Stimulated activated CD4-positive, alpha-beta T cell treated with anti-CD3 and anti-CD28 coated beads, Interleukin-2, amount 100 ng/mL, for 4 hours (primary cell): Measurements from ENCODE around the gene LRRC38.
"Not testable (repeated sequence)": the region's sequence is repeated elsewhere in the genome, so short reads cannot be mapped to it uniquely, and the experiment has no call there.

ENCODE experiments used
- DNase-seq: peaks from one replicate; pipeline ENCODE4 v3.0.0-alpha.2; 2020; ENCODE audit warnings: low read depth

The LRRC38 gene, protein sequence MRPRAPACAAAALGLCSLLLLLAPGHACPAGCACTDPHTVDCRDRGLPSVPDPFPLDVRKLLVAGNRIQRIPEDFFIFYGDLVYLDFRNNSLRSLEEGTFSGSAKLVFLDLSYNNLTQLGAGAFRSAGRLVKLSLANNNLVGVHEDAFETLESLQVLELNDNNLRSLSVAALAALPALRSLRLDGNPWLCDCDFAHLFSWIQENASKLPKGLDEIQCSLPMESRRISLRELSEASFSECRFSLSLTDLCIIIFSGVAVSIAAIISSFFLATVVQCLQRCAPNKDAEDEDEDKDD

DNA sequence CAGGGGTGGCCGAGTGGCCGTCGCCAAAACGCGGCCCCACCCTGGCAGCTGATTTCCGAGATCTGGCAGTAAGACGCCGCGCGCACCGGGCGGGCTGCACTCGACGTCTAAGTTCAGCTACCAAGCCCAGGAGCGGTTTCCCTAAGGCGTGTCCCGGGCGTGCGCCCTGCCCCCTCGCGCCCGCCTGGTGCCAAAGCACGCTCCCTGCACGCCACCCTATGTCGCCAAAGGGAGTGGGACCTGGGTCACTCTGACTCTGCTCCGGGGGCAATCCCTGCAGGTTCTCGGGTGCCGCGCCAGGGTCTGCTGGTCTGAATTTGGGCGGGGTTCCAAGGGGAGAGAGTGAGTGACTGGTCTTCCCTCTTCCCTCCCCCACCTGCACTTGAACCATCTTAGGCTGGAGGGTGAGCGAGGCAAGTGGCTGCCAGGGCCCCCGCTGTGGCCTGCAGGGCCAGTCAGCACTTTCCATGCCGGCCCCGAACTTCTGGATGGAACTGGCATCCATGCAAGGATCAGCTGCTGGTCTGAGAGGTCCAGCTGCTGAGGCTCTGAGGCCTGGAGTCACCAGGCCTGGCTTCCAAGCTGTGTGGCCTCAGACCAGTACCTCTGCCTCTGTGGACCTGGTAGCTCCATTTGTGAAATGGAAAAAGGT is at the start of gene LRRC38:
LRRC38 (minus strand) TSS at position 109 of the 652 bp plus-strand sequence. CDS start 410 bp downstream, outside the sequence.
- DNase-seq: no peak

DNA sequence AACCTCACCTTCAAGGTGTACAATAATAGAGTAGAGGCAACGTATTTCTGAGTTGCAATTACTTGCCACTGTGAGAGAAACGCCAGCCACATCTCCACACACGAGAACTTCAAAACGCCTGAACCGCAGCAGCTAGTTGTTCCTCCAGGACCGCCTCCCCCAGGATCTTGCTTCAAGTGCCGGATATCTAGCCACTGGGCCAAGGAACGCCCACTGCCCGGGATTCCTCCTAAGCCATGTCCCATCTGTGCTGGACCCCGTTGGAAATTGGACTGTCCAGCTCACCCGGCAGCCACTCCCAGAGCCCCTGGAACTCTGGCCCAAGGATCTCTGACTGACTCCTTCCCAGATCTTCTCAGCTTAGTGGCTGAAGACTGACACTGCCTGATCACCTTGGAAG is 49.2 kb upstream of the LRRC38 start:
- DNase-seq: not testable (repeated sequence)

- DNase-seq: no peak
These were observed 46.7 kb upstream of the LRRC38 start for GRCh38 chr1:13560541-13560940.

DNA sequence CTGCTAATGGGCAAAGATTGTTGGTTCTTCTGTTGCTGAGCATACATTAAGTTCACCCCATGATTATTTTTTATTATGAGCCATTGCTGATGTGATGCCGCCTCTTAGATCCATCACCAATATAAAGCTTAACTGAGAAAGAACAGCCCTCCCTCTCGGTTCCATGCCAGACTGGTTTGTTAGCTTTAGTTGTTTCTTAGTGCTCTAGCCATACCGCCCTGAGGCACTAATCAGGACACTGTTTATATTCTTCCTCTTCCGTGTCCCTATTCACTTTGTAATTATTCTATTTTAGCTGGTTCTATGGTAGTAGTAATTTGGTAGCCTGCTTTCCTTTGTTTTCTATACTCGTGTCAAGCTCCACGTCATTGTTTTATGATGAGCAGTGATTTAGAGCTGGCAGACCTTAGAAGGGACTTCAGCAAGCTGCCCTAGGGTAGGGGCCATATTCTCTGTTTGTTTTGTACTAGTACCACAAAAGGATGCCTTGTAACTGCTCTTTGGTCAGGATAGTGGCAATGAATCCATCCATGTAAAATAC is 42.5 kb upstream of the LRRC38 start:
- no peak for DNase-seq

DNA sequence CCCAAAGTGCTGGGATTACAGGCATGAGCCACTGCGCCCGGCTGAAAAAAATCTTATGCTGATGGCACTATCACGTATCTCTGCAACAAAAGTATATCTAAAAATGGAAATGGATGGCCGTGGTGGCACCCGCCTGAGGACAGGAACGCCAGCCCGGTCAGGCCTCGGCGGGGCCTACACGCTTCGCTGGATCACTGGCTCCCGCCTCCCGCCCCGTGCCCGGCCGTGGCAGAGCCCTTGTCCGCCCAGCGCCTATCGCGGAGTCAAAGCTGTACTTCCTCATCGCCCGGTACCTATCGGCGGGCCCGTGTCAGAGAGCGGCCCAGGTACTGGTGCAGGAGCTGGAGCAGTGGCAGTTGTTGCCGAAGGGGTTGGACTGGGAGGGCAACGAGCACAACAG is 41.0 kb upstream of the LRRC38 start:
- DNase-seq: no peak

DNA sequence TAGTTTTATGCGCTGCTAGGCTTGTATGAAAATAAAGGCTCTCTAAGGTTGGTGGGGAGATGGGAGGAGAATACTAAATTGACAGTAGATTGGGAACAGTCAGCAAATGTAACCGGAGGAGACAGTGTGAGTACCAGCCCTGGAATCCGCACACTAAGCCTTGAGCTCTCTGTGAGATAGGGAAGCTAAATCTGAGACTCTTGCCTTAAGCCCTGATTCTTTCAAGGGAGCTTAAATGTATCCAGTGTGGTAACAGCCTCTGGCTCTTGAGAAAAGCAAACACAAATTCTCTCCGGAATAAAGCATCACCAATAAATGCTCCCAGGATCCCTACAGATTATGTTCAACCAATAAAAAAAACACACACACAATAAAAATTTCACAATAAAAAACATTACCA is 36.9 kb upstream of the LRRC38 start:
- no peak for DNase-seq

DNA sequence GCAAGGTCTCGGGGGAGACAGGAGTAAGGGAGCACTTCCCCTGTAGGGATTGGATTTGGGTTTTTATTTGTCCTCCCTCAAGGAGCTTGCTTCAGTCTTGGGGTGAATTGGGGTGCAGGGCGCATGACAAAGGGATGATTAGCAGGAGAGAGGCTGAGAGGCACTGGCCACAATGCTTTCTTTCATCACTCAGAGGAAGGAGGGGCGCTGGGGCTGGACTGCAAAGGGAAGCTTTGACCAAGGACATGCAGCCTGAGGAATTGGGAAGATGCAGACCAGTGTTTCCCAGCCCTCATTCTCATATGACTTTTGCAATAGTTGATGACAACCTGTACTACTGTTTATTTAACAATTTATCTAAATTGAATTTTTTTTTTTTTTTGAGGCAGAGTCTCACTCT is 35.7 kb upstream of the LRRC38 start:
- DNase-seq: no peak

- no peak for DNase-seq
These were observed 35.2 kb upstream of the LRRC38 start for GRCh38 chr1:13549021-13549420.

GRCh38 chr1:13548281-13548680 is 34.5 kb upstream of the LRRC38 start:
- DNase-seq: no peak

- no peak for DNase-seq
These were observed 33.0 kb upstream of the LRRC38 start for GRCh38 chr1:13546791-13547190.

- DNase-seq: no peak
These were observed 30.4 kb upstream of the LRRC38 start for GRCh38 chr1:13544221-13544556.

- DNase-seq: no peak
These were observed 29.8 kb upstream of the LRRC38 start for GRCh38 chr1:13543451-13544220.

GRCh38 chr1:13541435-13542215 is 27.8 kb upstream of the LRRC38 start:
- DNase-seq: no peak

DNA sequence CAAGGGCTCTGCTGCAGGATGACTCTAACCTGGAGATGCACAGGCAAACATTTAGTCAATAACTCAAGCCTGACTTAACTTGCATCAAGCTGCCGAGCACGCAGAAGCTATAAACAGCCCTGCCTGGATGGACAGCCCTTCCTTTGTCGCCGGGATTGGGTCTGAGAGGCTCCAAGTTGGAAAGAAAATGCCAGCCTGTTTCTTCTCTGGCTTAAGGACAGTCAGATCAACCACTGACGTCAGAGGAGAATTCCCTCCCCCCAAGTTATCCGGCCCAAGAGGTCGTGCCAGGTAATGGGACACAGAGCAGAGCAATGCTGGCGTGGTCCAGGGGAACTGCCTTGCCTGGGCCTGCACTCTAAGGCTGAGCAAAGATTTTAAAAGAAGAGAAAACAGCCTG is 27.1 kb upstream of the LRRC38 start:
- DNase-seq: no peak

DNA sequence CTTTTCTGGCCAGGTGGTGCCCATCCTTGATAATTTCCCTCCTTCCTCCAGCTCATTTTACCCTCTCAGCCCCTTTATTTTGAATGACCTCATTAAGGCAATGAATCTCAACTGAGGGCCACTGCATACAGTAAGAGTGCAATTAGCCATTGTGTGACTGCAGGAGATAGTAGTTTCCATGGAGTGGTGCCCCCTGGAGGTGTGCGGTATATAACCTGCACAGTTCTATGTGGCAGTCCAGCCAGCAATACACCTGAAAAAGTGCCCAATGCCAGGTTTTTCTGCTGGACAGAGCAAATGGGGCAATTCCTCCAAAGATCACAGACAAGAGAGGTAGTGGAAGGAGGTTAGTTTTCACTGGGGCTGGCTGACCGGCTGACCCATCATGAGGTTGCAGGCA is 25.9 kb upstream of the LRRC38 start:
- DNase-seq: no peak

DNA sequence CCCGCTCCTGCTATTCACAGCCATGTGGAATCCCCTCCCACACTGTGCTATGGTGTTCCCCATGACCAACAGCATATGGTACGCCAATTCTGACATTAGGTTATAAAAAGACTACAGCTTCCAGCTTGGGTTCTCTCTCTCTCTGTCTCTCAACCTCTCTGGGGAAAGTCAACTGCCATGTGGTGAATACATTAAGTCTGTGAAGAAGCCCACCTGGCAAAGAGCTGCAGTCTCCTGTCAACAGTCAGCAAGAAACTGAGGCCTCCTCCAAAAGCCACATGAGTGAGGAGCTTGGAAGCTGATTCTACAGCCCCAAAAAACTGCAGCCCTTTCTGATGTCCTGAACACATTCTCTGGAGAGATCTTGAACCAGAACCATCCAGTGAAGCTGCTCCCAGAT is 25.0 kb upstream of the LRRC38 start:
- no peak for DNase-seq

GRCh38 chr1:13536571-13536970 is 22.8 kb upstream of the LRRC38 start:
- no peak for DNase-seq

GRCh38 chr1:13535227-13535626 is 21.4 kb upstream of the LRRC38 start:
- DNase-seq: no peak

DNA sequence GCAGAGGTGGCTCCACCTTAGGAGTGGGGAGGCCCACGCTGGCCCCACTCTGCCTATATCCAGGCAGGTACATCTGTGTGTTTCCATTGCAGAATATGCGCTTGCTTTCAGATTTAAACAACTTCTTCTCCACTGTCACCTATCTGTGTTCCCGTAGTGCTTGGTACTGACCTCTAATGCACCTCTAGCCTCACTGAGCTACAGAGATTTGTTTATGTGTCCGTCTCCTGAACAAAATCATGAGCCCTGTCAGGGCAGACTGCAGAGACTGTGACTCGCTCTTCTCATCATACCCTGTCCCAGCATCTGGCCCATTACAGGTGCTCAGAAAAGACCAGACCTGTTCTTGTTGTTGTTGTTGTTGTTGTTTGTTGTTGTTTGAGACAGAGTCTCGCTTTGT is 14.5 kb upstream of the LRRC38 start:
- DNase-seq: no peak

- DNase-seq: no peak
These were observed 10.1 kb upstream of the LRRC38 start for GRCh38 chr1:13523780-13524477.

DNA sequence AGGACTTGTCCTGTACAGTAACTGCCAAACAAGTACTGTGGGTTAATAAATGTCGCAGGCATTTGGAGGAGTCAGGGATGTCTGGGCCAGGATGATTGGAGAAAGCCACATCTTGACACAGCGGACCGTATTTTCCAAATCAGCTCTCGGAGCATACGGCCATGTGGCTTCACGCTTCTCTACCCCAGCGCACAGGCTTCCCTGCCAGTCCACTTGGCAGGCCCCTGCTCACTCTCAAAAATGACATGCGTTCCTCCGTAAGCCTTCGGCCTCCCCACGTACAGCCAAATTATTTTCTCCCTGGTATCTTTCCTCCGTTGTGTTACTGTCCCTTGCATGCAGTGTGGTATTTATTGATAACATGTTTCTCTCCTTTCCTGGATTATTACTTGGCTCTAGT is 7.2 kb upstream of the LRRC38 start:
- DNase-seq: no peak
